ENCODE measurements around the gene WASHC2C. TPM values are rescaled to one million over a fixed set of nuclear protein-coding genes. Genes with fewer than 3 reads are reported as not detected.
"Not testable (repeated sequence)": the region's sequence is repeated elsewhere in the genome, so short reads cannot be mapped to it uniquely, and the experiment has no call there.

The WASHC2C gene
- total RNA-seq, 1 donor from 2014 or later, result 30.2 TPM

DNA sequence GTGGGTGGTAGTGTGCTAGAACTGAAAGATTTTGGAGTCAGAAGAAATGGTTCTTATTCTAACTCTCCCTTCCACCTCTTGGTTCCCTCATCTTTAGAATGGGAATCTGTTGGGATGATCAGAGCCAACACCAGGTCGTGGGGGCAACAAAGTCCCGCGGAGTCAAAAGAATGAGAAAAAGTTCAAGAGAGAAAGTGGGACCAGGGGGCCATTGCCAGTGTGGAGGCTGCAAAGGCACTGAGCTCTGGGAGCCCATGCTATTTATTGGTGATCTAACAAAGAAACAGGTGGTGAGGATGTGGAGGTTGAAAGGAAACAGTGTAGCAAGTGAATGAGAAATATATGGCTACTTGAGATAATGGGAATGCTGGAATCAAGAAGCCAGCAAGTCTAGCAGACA lies 90.8 kb downstream of the WASHC2C start:
- intact Hi-C loops (cut with DNase I), result no loop called here
- DNase-seq (ENCODE audit: missing footprints) (no peak), ATAC-seq (no peak)

DNA sequence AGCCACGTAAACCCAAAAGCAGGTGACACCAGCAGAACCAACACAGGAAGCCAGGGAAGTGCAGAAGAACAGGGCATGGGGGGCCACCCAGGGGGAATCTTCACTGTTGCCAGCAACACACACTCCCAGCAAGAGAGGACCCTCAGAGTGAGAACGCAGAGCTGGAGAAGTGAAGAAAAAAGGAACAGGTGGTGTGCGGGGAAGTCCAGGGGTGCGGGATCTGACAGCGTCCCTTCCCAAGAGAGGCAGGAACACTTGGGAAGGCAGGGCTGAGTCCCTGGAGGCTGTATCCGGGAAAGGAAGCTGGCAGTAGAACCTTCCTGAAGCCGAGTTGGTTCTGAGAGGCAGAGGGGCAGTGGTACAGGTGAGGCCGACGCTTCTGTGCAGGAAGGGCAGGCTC lies 92.5 kb downstream of the WASHC2C start:
- intact Hi-C loops (cut with DNase I), result no loop called here
- DNase-seq (ENCODE audit: missing footprints), result no peak
- ATAC-seq, result no peak

DNA sequence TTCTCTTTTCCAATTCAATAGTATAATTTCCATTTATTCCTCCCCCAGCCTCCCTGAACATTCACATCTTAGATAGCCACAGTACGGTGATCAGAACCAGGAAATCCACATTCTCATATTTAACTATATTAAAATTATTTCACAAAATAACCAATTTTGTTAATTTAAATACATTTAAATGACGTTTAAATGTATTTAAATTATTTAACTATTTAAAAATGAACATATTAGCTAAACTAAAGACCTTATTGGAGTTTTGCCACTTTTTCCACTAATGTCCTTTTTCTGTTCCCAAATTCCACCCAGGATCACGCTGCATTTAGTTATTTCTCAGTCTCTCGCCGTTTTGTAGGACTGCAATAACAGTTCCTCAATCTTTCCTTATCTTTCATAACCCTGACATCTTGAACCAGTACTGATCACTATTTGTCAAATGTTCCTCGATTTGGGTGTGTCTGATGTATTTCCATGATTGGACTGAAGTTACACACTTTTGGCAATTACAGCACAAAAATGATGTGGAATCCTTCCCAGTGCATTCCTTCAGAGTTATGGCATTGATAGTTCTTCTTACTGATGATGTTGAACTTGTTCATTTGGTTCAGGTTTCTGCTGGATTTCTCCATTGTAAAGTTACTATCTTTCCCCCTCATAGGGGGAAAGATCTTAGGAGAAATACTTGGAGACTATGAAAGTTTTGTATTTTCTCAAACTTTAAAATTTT lies 93.2 kb downstream of the WASHC2C start:
- DNase-seq (ENCODE audit: missing footprints); ATAC-seq; intact Hi-C loops (cut with DNase I): not testable (repeated sequence)

DNA sequence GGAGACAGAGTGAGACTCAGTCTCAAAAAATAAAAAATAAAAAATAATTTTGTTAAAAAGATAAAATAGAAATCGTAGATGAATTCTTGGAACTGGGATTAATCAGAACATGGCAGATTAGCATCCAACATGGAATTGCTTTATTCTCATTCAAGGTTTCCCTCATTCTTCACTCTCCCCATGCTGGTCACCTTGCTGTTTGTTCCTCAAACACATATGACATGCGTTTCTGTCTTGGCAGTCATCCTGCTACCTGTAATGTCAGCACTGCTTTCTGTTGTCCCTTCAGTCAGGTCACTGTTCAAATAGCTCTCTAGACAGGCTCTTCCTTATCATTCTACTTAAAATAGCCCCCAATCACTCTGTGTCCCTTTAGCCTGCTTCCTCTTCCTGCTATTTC lies 95.9 kb downstream of the WASHC2C start:
- intact Hi-C loops (cut with DNase I); DNase-seq (ENCODE audit: missing footprints); ATAC-seq: not testable (repeated sequence)

Other genes with a start within 250 kb of the WASHC2C start
- 11.4 TPM for gene ZFAND4, start 54.5 kb upstream of the WASHC2C start, total RNA-seq
- 4.8 TPM for gene AGAP4, start 120.2 kb downstream of the WASHC2C start, total RNA-seq
- gene TIMM23, start 245.2 kb downstream of the WASHC2C start, total RNA-seq, result 86.1 TPM

All from Right ventricle myocardium inferior (tissue), 1 donor.